ENCODE measurements around the gene COX7B. TPM values are rescaled to one million over a fixed set of nuclear protein-coding genes. Genes with fewer than 3 reads are reported as not detected.
"Not testable (repeated sequence)": the region's sequence is repeated elsewhere in the genome, so short reads cannot be mapped to it uniquely, and the experiment has no call there.

Gene COX7B
- total RNA-seq (2014; rRNA removed; shearing (Covaris generic); ENCODE audit: low replicate concordance) = 450 and 597 TPM in 2 replicates

GRCh38 chrX:77899081-77899828, at the start of gene COX7B:
COX7B (plus strand) TSS chrX:77899468; CDS start chrX:77899554, 86 bp downstream.
- in situ Hi-C loops (cut with HindIII; ENCODE audit: low pct_unique_long_range_greater_than_20kb, low sequenced_read_pairs) = no loop called here
- DNase-seq (ENCODE audit: low read depth) = peak; percentile 95

GRCh38 chrX:77875372-77875771, 23.9 kb upstream of the COX7B start:
- DNase-seq (ENCODE audit: low read depth) = no peak
- in situ Hi-C loops (cut with HindIII; ENCODE audit: low pct_unique_long_range_greater_than_20kb, low sequenced_read_pairs) = no loop called here

- DNase-seq (ENCODE audit: low read depth); in situ Hi-C loops (cut with HindIII; ENCODE audit: low pct_unique_long_range_greater_than_20kb, low sequenced_read_pairs): not testable (repeated sequence)
Observed at GRCh38 chrX:77881418-77881817, 17.9 kb upstream of the COX7B start.

- in situ Hi-C loops (cut with HindIII; ENCODE audit: low pct_unique_long_range_greater_than_20kb, low sequenced_read_pairs) = no loop called here
- no peak for DNase-seq (ENCODE audit: low read depth)
Observed at GRCh38 chrX:77892887-77893286, 6.4 kb upstream of the COX7B start.

- in situ Hi-C loops (cut with HindIII; ENCODE audit: low pct_unique_long_range_greater_than_20kb, low sequenced_read_pairs) = no loop called here
- DNase-seq (ENCODE audit: low read depth) = no peak
Observed at GRCh38 chrX:77893713-77894112, 5.6 kb upstream of the COX7B start.

GRCh38 chrX:77894921-77895886, 4.1 kb upstream of the COX7B start, which contains the start of gene MAGT1:
MAGT1 (minus strand) TSS chrX:77895435; CDS start chrX:77895410, 25 bp downstream.
- peak; percentile 96 for DNase-seq (ENCODE audit: low read depth)
- in situ Hi-C loops (cut with HindIII; ENCODE audit: low pct_unique_long_range_greater_than_20kb, low sequenced_read_pairs) = no loop called here

- in situ Hi-C loops (cut with HindIII; ENCODE audit: low pct_unique_long_range_greater_than_20kb, low sequenced_read_pairs) = no loop called here
- no peak for DNase-seq (ENCODE audit: low read depth)
Observed at GRCh38 chrX:77900688-77901087, 1.4 kb downstream of the COX7B start.

GRCh38 chrX:77901506-77901905, 2.2 kb downstream of the COX7B start:
- in situ Hi-C loops (cut with HindIII; ENCODE audit: low pct_unique_long_range_greater_than_20kb, low sequenced_read_pairs) = no loop called here
- no peak for DNase-seq (ENCODE audit: low read depth)

GRCh38 chrX:77910108-77910840, 11.0 kb downstream of the COX7B start, which contains the start of gene ATP7A:
ATP7A (plus strand) TSS chrX:77910693; CDS start chrX:77971642, 60,949 bp downstream.
- in situ Hi-C loops (cut with HindIII; ENCODE audit: low pct_unique_long_range_greater_than_20kb, low sequenced_read_pairs) = no loop called here

GRCh38 chrX:77917294-77917933, 18.1 kb downstream of the COX7B start:
- in situ Hi-C loops (cut with HindIII; ENCODE audit: low pct_unique_long_range_greater_than_20kb, low sequenced_read_pairs) = no loop called here

More at GRCh38 chrX:77910108-77910840, 11.0 kb downstream of the COX7B start, which contains the start of gene ATP7A:
- peak; percentile 82 for DNase-seq (ENCODE audit: low read depth)

GRCh38 chrX:77918568-77918967, 19.3 kb downstream of the COX7B start:
- in situ Hi-C loops (cut with HindIII; ENCODE audit: low pct_unique_long_range_greater_than_20kb, low sequenced_read_pairs) = no loop called here
- no peak for DNase-seq (ENCODE audit: low read depth)

More at GRCh38 chrX:77917294-77917933, 18.1 kb downstream of the COX7B start:
- no peak for DNase-seq (ENCODE audit: low read depth)

GRCh38 chrX:77919370-77919769, 20.1 kb downstream of the COX7B start:
- DNase-seq (ENCODE audit: low read depth); in situ Hi-C loops (cut with HindIII; ENCODE audit: low pct_unique_long_range_greater_than_20kb, low sequenced_read_pairs): not testable (repeated sequence)

- no peak for DNase-seq (ENCODE audit: low read depth)
- in situ Hi-C loops (cut with HindIII; ENCODE audit: low pct_unique_long_range_greater_than_20kb, low sequenced_read_pairs) = no loop called here
Observed at GRCh38 chrX:77922787-77923186, 23.5 kb downstream of the COX7B start.

- DNase-seq (ENCODE audit: low read depth) = no peak
- in situ Hi-C loops (cut with HindIII; ENCODE audit: low pct_unique_long_range_greater_than_20kb, low sequenced_read_pairs) = no loop called here
Observed at GRCh38 chrX:77924320-77924859, 25.1 kb downstream of the COX7B start.

GRCh38 chrX:77925764-77926163, 26.5 kb downstream of the COX7B start:
- DNase-seq (ENCODE audit: low read depth) = no peak
- in situ Hi-C loops (cut with HindIII; ENCODE audit: low pct_unique_long_range_greater_than_20kb, low sequenced_read_pairs) = no loop called here

- in situ Hi-C loops (cut with HindIII; ENCODE audit: low pct_unique_long_range_greater_than_20kb, low sequenced_read_pairs) = no loop called here
- no peak for DNase-seq (ENCODE audit: low read depth)
Observed at GRCh38 chrX:77930581-77930980, 31.3 kb downstream of the COX7B start.

GRCh38 chrX:77935886-77936285, 36.6 kb downstream of the COX7B start:
- in situ Hi-C loops (cut with HindIII; ENCODE audit: low pct_unique_long_range_greater_than_20kb, low sequenced_read_pairs) = no loop called here
- no peak for DNase-seq (ENCODE audit: low read depth)
